OCI-LY1 (cell line): ENCODE measurements around the gene EXD2.
A peak's percentile ranks its signal among the peaks of the same experiment; 100 is the strongest.

ENCODE experiments used
- H2AFZ ChIP-seq: fragments of 200-600 bp; sonication (generic), shearing (Covaris generic); 2 replicates; pipeline ENCODE4 v1.6.0; 2014; ENCODE audit warnings: antibody characterized with exemption, mild to moderate bottlenecking, low read length
- H3F3A ChIP-seq: fragments of 200-600 bp; sonication (generic), shearing (Covaris generic); 2 replicates; pipeline ENCODE4 v1.6.0; 2014; ENCODE audit warnings: mild to moderate bottlenecking, antibody characterized with exemption, low read length, moderate library complexity; ENCODE audit not compliant: insufficient read depth
- H3K27ac ChIP-seq: fragments of 200-600 bp; sonication (generic); 2 replicates; pipeline ENCODE4 v1.5.1; 2014; ENCODE audit warnings: low read length, mixed run types, mild to moderate bottlenecking, low read depth; ENCODE audit not compliant: poor library complexity, severe bottlenecking
- H3K27me3 ChIP-seq: fragments of 200-600 bp; sonication (generic); 2 replicates; pipeline ENCODE4 v1.6.0; 2014; ENCODE audit warnings: antibody characterized with exemption, mild to moderate bottlenecking, low read length, moderate library complexity; ENCODE audit not compliant: insufficient read depth
- H3K36me3 ChIP-seq: fragments of 200-600 bp; sonication (generic); 2 replicates; pipeline ENCODE4 v1.6.1; 2014; ENCODE audit warnings: mild to moderate bottlenecking, antibody characterized with exemption, low read length, moderate library complexity, mixed read lengths; ENCODE audit not compliant: insufficient read depth
- H3K4me1 ChIP-seq: fragments of 200-600 bp; sonication (generic); 2 replicates; pipeline ENCODE4 v1.5.1; 2014; ENCODE audit warnings: mild to moderate bottlenecking, low read length, moderate library complexity; ENCODE audit not compliant: insufficient read depth, severe bottlenecking
- H3K4me2 ChIP-seq: fragments of 200-600 bp; sonication (generic), shearing (Covaris generic); 2 replicates; pipeline ENCODE4 v1.6.1; 2014; ENCODE audit warnings: low read length
- H3K4me3 ChIP-seq: fragments of 200-600 bp; sonication (generic); 2 replicates; pipeline ENCODE4 v1.5.1; 2014; ENCODE audit warnings: low read length, low read depth, mild to moderate bottlenecking, mixed read lengths; ENCODE audit not compliant: poor library complexity, severe bottlenecking
- H3K79me2 ChIP-seq: fragments of 200-600 bp; shearing (Covaris generic); 2 replicates; pipeline ENCODE4 v1.6.1; 2016; ENCODE audit warnings: mixed run types, low read length, mixed read lengths; ENCODE audit not compliant: insufficient read depth
- H3K9ac ChIP-seq: fragments of 200-600 bp; sonication (generic), shearing (Covaris generic); 2 replicates; pipeline ENCODE4 v1.6.1; 2014; ENCODE audit warnings: mild to moderate bottlenecking, low read length, mixed read lengths
- H3K9me2 ChIP-seq: fragments of 200-600 bp; sonication (generic), shearing (Covaris generic); 2 replicates; pipeline ENCODE4 v1.6.1; 2014; ENCODE audit warnings: low read depth, mild to moderate bottlenecking, low read length, mixed read lengths
- H3K9me3 ChIP-seq: fragments of 200-600 bp; shearing (Covaris generic); 2 replicates; pipeline ENCODE4 v1.6.1; 2014; ENCODE audit warnings: low read length, mixed read lengths
- H4K20me1 ChIP-seq: fragments of 200-600 bp; sonication (generic), shearing (Covaris generic); 2 replicates; pipeline ENCODE4 v1.6.0; 2016; ENCODE audit warnings: mild to moderate bottlenecking, low read length; ENCODE audit not compliant: insufficient read depth
- CTCF ChIP-seq: fragments of 200-600 bp; sonication (generic), shearing (Covaris generic); IDR thresholded peaks from 2 replicates; pipeline ENCODE4 v1.5.1; 2017; ENCODE audit warnings: mild to moderate bottlenecking, antibody characterized with exemption, low read length, moderate library complexity, mixed read lengths
- EZH2 ChIP-seq: fragments of 200-600 bp; sonication (generic), shearing (Covaris generic); IDR thresholded peaks from 2 replicates; pipeline ENCODE4 v1.8.0; 2017; ENCODE audit warnings: borderline replicate concordance, mixed run types, mild to moderate bottlenecking, antibody characterized with exemption, low read length, moderate library complexity, mixed read lengths

EXD2 gene

GRCh38 chr14:69244946-69245345 is 53.6 kb downstream of the EXD2 start:
- TF ChIP-seq EZH2 (no peak), CTCF (no peak)
- Histone ChIP-seq H3K9ac (no peak overlapping the region), H3F3A (no peaks in the 10 kb centered on the region)

GRCh38 chr14:69246331-69246730 is 55.0 kb downstream of the EXD2 start:
- H3K36me3 ChIP-seq: no peaks in the 10 kb centered on the region
- no peaks in the 10 kb centered on the region for H3K27me3 ChIP-seq
- TF ChIP-seq EZH2 (no peak), CTCF (no peak)
- H3K79me2 ChIP-seq: no peaks in the 10 kb centered on the region
- no peaks in the 10 kb centered on the region for H3K9me3 ChIP-seq
- H3K4me1 ChIP-seq: no peaks in the 10 kb centered on the region
- no peaks in the 10 kb centered on the region for H4K20me1 ChIP-seq
- H3K9me2 ChIP-seq: no peaks in the 10 kb centered on the region
- H3K9ac ChIP-seq: no peak overlapping the region
- H2AFZ ChIP-seq: no peak overlapping the region
- no peak overlapping the region for H3K4me3 ChIP-seq
- no peak overlapping the region for H3K4me2 ChIP-seq
- no peaks in the 10 kb centered on the region for H3F3A ChIP-seq
- no peak overlapping the region for H3K27ac ChIP-seq

More at GRCh38 chr14:69244946-69245345, 53.6 kb downstream of the EXD2 start:
- H3K36me3 ChIP-seq: no peaks in the 10 kb centered on the region
- no peaks in the 10 kb centered on the region for H3K27me3 ChIP-seq
- no peaks in the 10 kb centered on the region for H3K9me2 ChIP-seq
- no peaks in the 10 kb centered on the region for H3K79me2 ChIP-seq
- H3K9me3 ChIP-seq: no peaks in the 10 kb centered on the region
- no peaks in the 10 kb centered on the region for H4K20me1 ChIP-seq
- H3K4me2 ChIP-seq: no peak overlapping the region
- no peak overlapping the region for H3K4me3 ChIP-seq
- no peaks in the 10 kb centered on the region for H3K4me1 ChIP-seq
- no peak overlapping the region for H2AFZ ChIP-seq
- H3K27ac ChIP-seq: no peak overlapping the region

GRCh38 chr14:69247676-69248440 is 56.6 kb downstream of the EXD2 start:
- no peaks in the 10 kb centered on the region for H4K20me1 ChIP-seq
- no peaks in the 10 kb centered on the region for H3K9me3 ChIP-seq
- no peaks in the 10 kb centered on the region for H3K27me3 ChIP-seq
- TF ChIP-seq CTCF (peak; percentile 2; the same call in 1 of the 2 replicates), EZH2 (no peak)
- H3K36me3 ChIP-seq: no peaks in the 10 kb centered on the region
- no peaks in the 10 kb centered on the region for H3K79me2 ChIP-seq
- no peak overlapping the region for H3K4me3 ChIP-seq
- H3K27ac ChIP-seq: no peak overlapping the region
- H3K9me2 ChIP-seq: no peaks in the 10 kb centered on the region
- no peaks in the 10 kb centered on the region for H3F3A ChIP-seq
- H3K4me1 ChIP-seq: no peaks in the 10 kb centered on the region
- H3K9ac ChIP-seq: no peak overlapping the region
- no peak overlapping the region for H2AFZ ChIP-seq
- H3K4me2 ChIP-seq: no peak overlapping the region
